Peyer's patch (tissue), 4 donors: ENCODE measurements around the gene INPP4A.

Source experiments
- POLR2A ChIP-seq, 2 donors: fragments of 450-650 bp; IDR thresholded peaks; one replicate each; pipeline ENCODE4 v1.5.1; 2017; ENCODE audit warnings: antibody characterized with exemption in 2 of 2, mild to moderate bottlenecking in 2 of 2, moderate library complexity in 2 of 2
- TF ChIP-seq, protein P1 (sequence below), 6 experiments: fragments of 450-650 bp in 4 of 6; fragments of 200-600 bp in 2 of 6; sonication (generic) in 1 of 6; IDR thresholded peaks; one replicate each; pipeline ENCODE4 v1.5.1; 2017 to 2019; ENCODE audit warnings: antibody characterized with exemption in 6 of 6, mild to moderate bottlenecking in 3 of 6, moderate library complexity in 1 of 6

DNA sequence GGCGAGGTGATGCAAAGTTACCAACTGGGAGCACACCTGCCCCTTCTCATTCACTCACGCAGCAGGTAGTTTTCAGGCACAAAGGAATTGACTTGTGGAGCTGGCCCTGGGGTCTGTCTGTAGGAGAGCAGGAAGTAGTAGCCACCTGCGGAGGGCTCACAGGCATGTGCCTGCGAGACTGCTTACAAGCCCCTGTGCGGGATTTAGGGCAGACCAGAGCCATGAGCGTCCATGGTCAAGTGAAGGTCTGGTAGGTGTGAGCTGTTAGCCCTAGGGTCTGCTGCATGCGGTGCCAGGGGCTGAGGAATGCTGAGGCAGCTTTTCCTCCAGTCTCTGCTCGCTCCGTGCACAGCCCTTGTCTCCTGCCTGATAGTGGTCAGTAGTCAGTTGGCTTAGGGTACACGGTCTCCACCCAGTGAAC is 18.9 kb downstream of the INPP4A start:
- TF ChIP-seq, protein P1, sequence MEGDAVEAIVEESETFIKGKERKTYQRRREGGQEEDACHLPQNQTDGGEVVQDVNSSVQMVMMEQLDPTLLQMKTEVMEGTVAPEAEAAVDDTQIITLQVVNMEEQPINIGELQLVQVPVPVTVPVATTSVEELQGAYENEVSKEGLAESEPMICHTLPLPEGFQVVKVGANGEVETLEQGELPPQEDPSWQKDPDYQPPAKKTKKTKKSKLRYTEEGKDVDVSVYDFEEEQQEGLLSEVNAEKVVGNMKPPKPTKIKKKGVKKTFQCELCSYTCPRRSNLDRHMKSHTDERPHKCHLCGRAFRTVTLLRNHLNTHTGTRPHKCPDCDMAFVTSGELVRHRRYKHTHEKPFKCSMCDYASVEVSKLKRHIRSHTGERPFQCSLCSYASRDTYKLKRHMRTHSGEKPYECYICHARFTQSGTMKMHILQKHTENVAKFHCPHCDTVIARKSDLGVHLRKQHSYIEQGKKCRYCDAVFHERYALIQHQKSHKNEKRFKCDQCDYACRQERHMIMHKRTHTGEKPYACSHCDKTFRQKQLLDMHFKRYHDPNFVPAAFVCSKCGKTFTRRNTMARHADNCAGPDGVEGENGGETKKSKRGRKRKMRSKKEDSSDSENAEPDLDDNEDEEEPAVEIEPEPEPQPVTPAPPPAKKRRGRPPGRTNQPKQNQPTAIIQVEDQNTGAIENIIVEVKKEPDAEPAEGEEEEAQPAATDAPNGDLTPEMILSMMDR (IDR thresholded peaks at IDR 0.05), result no peak
- no peak for TF ChIP-seq POLR2A (IDR thresholded peaks at IDR 0.05)
